Caki2 (cell line): ENCODE data around the gene UBR3. TPM values are rescaled to one million over a fixed set of nuclear protein-coding genes. Genes with fewer than 3 reads are reported as not detected.
"Not testable (repeated sequence)": the region's sequence is repeated elsewhere in the genome, so short reads cannot be mapped to it uniquely, and the experiment has no call there.

Experiments used
- DNase-seq: peaks from one replicate; pipeline ENCODE4 v3.0.0-alpha.2; 2015; ENCODE audit warnings: low read depth
- in situ Hi-C: cut with HindIII; loops from 2 replicates; pipeline ENCODE4 v1.10.0; 2016; ENCODE audit warnings: low sequenced_read_pairs, low pct_unique_long_range_greater_than_20kb, mixed read lengths
- total RNA-seq: library from RNA; depleted of rRNA; stranded (reverse); fragments of >200 nt; shearing (Covaris generic); gene quantifications from 2 replicates; pipeline ENCODE4 v1.2.3, GENCODE V29; 2014; ENCODE audit warnings: low replicate concordance

The UBR3 gene
- total RNA-seq, 1 experiment from 2014 or later = 22.9 TPM

GRCh38 chr2:169910109-169910799 is 83.0 kb downstream of the UBR3 start:
- no peak for DNase-seq
- in situ Hi-C loops = no loop called here

- in situ Hi-C loops = no loop called here
- no peak for DNase-seq
Observed at GRCh38 chr2:169911119-169911518, 83.9 kb downstream of the UBR3 start.

- in situ Hi-C loops = no loop called here
- DNase-seq = no peak
Observed at GRCh38 chr2:169916623-169917022, 89.4 kb downstream of the UBR3 start.

DNA sequence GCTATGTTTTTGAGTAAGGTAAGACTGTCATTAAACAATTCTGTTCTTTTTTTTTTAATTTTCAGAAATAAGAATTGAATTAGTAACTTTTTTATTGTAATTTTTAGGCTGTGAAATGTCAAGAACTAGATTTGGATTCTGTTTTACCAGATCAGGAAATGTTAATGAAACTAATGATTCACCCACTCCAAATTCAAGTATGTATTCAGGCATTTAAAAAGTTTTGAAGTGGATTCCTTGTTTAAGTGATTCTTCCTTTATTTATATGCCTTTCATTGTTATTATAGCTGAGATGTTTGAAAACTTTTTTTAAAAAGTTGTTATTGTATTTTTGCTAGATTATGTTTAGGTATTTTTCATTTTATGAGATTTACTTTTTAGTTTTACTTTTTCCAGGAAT is 96.7 kb downstream of the UBR3 start:
- DNase-seq = no peak

DNA sequence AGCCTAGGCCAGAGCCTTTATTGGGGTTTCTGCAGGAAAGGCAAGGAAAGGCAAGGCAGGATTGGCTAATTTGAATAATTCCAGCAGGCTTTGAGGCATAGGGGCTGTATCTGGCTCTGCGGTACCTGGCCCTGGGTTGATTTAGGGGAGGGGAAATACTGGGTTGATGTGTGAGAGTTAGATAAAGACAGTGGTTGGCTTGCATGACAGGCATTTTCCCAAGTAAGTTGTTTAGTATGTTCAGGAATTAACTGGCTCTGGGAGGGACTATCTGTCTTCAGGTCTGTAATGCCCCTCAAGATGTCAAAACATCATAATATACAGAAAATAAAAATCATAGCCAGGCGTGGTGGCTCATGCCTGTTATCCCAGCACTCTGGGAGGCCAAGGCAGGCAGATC is 98.7 kb downstream of the UBR3 start:
- in situ Hi-C loops = no loop called here
- no peak for DNase-seq

More for the DNA sequence above, 96.7 kb downstream of the UBR3 start:
- in situ Hi-C loops = no loop called here

GRCh38 chr2:169928463-169928864 is 101.2 kb downstream of the UBR3 start:
- DNase-seq = peak; percentile 37

GRCh38 chr2:169933124-169933711 is 106.0 kb downstream of the UBR3 start:
- DNase-seq = no peak
- in situ Hi-C loops = no loop called here

More at GRCh38 chr2:169928463-169928864, 101.2 kb downstream of the UBR3 start:
- in situ Hi-C loops = no loop called here

- in situ Hi-C loops = not testable (repeated sequence)
Observed at GRCh38 chr2:169936652-169937051, 109.4 kb downstream of the UBR3 start.

GRCh38 chr2:169945515-169945914 is 118.3 kb downstream of the UBR3 start:
- no peak for DNase-seq
- in situ Hi-C loops = no loop called here

More at GRCh38 chr2:169936652-169937051, 109.4 kb downstream of the UBR3 start:
- not testable (repeated sequence) for DNase-seq

GRCh38 chr2:169946092-169946491 is 118.8 kb downstream of the UBR3 start:
- in situ Hi-C loops = no loop called here
- no peak for DNase-seq

GRCh38 chr2:169946546-169946945 is 119.3 kb downstream of the UBR3 start:
- DNase-seq = no peak
- in situ Hi-C loops = no loop called here

GRCh38 chr2:169955940-169956339 is 128.7 kb downstream of the UBR3 start:
- in situ Hi-C loops = no loop called here
- no peak for DNase-seq

GRCh38 chr2:169957219-169957618 is 130.0 kb downstream of the UBR3 start:
- DNase-seq, in situ Hi-C loops: not testable (repeated sequence)

DNA sequence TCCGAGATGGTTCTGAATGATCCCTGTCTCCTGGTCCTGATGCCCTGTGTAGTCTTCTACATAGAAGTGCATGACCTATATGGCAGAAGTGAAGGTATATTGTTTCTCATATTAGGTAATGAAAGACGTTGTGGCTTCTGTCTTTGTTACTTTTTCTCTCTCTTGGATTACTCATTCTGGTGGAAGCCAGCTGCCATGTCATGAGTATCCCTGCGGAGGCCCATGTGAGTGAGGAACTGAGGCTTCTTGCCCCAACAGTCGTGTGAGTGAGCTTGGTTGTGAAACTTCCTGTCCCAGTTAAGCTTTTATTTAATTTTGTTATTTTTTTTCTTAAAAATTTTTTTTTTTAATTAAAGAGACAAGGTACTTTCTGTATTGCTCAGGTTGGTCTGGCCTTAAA is 134.7 kb downstream of the UBR3 start:
- in situ Hi-C loops = no loop called here

DNA sequence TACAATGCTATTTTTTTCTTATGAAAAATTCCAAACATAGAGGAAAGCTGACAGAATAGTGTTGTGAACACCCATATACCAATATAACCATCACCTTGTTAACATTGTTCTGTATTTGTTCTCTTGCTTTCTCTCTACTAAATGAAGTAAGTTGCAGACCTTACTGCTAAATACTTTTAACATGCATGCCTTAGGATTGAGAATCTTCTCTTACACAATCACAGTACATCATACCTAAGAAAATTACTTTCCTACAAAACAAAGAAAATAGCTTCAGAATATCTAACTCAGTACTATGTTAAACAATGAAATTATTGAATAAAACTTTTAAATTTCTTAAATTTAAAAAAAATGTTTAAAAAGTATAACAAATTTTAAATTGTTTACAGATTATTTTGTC is 136.5 kb downstream of the UBR3 start:
- no peak for DNase-seq
- in situ Hi-C loops = no loop called here

More for the DNA sequence above, 134.7 kb downstream of the UBR3 start:
- DNase-seq = no peak

DNA sequence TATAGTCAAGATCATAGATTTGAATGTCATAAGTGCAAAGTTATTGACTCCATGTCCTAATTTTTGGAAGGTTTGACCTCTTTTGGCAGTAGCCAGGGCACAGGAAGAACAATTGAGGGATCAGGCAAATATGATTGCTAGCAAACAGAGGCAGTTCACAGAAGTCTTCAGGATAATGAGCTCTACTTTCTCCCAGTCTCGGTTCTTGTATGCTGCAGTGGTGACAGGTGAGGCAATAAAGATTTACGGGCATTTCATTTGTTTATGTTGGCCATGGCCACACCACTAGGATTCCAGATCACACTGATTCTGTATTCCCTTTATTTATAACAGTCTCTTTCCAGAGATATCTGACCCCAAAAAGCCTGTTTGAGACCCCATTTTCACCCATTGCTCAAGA is 137.5 kb downstream of the UBR3 start:
- in situ Hi-C loops = no loop called here
- DNase-seq = no peak

- in situ Hi-C loops = no loop called here
- no peak for DNase-seq
Observed at GRCh38 chr2:169965495-169965894, 138.2 kb downstream of the UBR3 start.

- in situ Hi-C loops = no loop called here
- DNase-seq = no peak
Observed at GRCh38 chr2:169966454-169966853, 139.2 kb downstream of the UBR3 start.

DNA sequence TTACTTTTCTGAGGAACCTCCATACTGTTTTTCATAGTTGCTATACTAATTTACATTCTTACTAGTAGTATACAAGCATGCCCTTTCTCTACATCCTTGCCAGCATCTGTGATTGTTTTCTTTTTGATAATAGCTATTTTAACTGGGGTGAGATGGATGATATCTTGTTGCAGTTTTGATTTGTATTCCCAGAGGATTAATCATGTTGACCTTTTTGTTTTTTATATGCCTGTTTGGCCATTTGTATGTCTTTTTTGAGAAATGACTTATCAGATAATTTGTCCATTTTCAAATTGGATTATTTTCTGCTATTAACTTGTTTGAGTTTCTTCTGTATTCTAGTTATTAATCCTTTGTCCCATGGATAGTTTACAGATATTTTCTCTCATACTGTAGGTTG is 141.5 kb downstream of the UBR3 start:
- no peak for DNase-seq
- in situ Hi-C loops = no loop called here

DNA sequence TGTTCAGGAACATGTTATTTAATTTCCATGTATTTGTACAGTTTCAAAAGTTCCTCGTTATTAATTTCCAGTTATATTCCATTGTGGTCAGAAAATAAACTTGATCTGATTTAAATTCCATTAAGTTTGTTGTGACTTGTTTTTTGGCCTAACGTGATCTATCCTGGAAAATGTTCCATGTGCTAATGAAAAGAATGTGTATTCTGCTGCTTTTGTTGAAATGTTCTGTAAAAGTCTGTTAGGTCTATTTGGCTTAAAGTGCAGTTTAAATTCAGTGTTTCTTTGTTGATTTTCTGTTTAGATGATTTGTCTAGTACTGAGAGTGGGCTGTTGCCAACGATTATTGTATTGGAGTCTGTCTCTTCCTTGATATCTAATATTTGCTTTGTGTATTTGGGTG is 148.0 kb downstream of the UBR3 start:
- DNase-seq = no peak
- in situ Hi-C loops = no loop called here
